Activated naive CD4-positive, alpha-beta T cell treated with anti-CD3 and anti-CD28 coated beads, Interleukin-2, amount 50 U/mL, for 24 hours (primary cell): ENCODE results near the gene NCAN.
A peak's percentile ranks its signal among the peaks of the same experiment; 100 is the strongest.
"Not testable (repeated sequence)": the region's sequence is repeated elsewhere in the genome, so short reads cannot be mapped to it uniquely, and the experiment has no call there.

Experiments
- H3K27ac Mint-ChIP-seq: one replicate; pipeline ENCODE4 v1.8.0; 2021; ENCODE audit warnings: mild to moderate bottlenecking, mixed read lengths
- H3K27me3 Mint-ChIP-seq: one replicate; pipeline ENCODE4 v1.8.0; 2021; ENCODE audit warnings: mixed read lengths
- H3K36me3 Mint-ChIP-seq: one replicate; pipeline ENCODE4 v1.8.0; 2021; ENCODE audit warnings: mixed read lengths
- H3K4me1 Mint-ChIP-seq: one replicate; pipeline ENCODE4 v1.8.0; 2021; ENCODE audit warnings: mixed read lengths
- H3K4me3 Mint-ChIP-seq: one replicate; pipeline ENCODE4 v1.8.0; 2021; ENCODE audit warnings: mild to moderate bottlenecking, mixed read lengths
- H3K9me3 Mint-ChIP-seq: one replicate; pipeline ENCODE4 v1.8.0; 2021; ENCODE audit warnings: mixed read lengths

NCAN gene

GRCh38 chr19:19207637-19208572 is 3.9 kb upstream of the NCAN start:
- Mint-ChIP-seq H3K36me3 (no peaks in the 10 kb centered on the region), H3K4me3 (no peak overlapping the region), H3K27me3 (peaks cover 12% of the 10 kb centered on the region), H3K9me3 (no peaks in the 10 kb centered on the region), H3K27ac (no peak overlapping the region), H3K4me1 (peaks cover 23% of the 10 kb centered on the region)

GRCh38 chr19:19209372-19209771 is 2.4 kb upstream of the NCAN start:
- Mint-ChIP-seq H3K36me3 (no peaks in the 10 kb centered on the region), H3K4me3 (no peak overlapping the region), H3K9me3 (no peaks in the 10 kb centered on the region), H3K27me3 (peaks cover 25% of the 10 kb centered on the region), H3K27ac (no peak overlapping the region), H3K4me1 (peaks cover 21% of the 10 kb centered on the region)

GRCh38 chr19:19212916-19213315 is 1.2 kb downstream of the NCAN start:
- H3K36me3 Mint-ChIP-seq, result no peaks in the 10 kb centered on the region
- H3K27ac Mint-ChIP-seq, result no peak overlapping the region
- no peak overlapping the region for H3K4me3 Mint-ChIP-seq
- peaks cover 7% of the 10 kb centered on the region for H3K4me1 Mint-ChIP-seq
- no peaks in the 10 kb centered on the region for H3K9me3 Mint-ChIP-seq
- peaks cover 37% of the 10 kb centered on the region for H3K27me3 Mint-ChIP-seq

GRCh38 chr19:19213426-19214158 is 1.8 kb downstream of the NCAN start:
- Mint-ChIP-seq H3K27me3 (peaks cover 37% of the 10 kb centered on the region), H3K4me3 (no peak overlapping the region), H3K27ac (no peak overlapping the region), H3K4me1 (peaks cover 7% of the 10 kb centered on the region), H3K9me3 (no peaks in the 10 kb centered on the region), H3K36me3 (no peaks in the 10 kb centered on the region)

GRCh38 chr19:19214159-19214490 is 2.4 kb downstream of the NCAN start:
- H3K9me3 Mint-ChIP-seq, result no peaks in the 10 kb centered on the region
- H3K27me3 Mint-ChIP-seq, result peaks cover 37% of the 10 kb centered on the region
- H3K36me3 Mint-ChIP-seq, result no peaks in the 10 kb centered on the region
- peaks cover 7% of the 10 kb centered on the region for H3K4me1 Mint-ChIP-seq
- H3K27ac Mint-ChIP-seq, result no peak overlapping the region
- H3K4me3 Mint-ChIP-seq, result no peak overlapping the region

GRCh38 chr19:19214892-19215291 is 3.1 kb downstream of the NCAN start:
- Mint-ChIP-seq H3K9me3 (no peaks in the 10 kb centered on the region), H3K36me3 (no peaks in the 10 kb centered on the region), H3K27ac (no peak overlapping the region), H3K4me1 (peaks cover 7% of the 10 kb centered on the region), H3K27me3 (peaks cover 35% of the 10 kb centered on the region), H3K4me3 (no peak overlapping the region)

- Mint-ChIP-seq H3K36me3 (no peaks in the 10 kb centered on the region), H3K9me3 (no peaks in the 10 kb centered on the region), H3K4me3 (no peak overlapping the region), H3K4me1 (peaks cover 7% of the 10 kb centered on the region), H3K27me3 (peaks cover 33% of the 10 kb centered on the region), H3K27ac (no peak overlapping the region)
Observed at GRCh38 chr19:19215792-19216191, 4.0 kb downstream of the NCAN start.

GRCh38 chr19:19217099-19217498 is 5.3 kb downstream of the NCAN start:
- H3K27ac Mint-ChIP-seq, result no peak overlapping the region
- no peak overlapping the region for H3K4me3 Mint-ChIP-seq
- H3K9me3 Mint-ChIP-seq, result no peaks in the 10 kb centered on the region
- peaks cover 7% of the 10 kb centered on the region for H3K4me1 Mint-ChIP-seq
- no peaks in the 10 kb centered on the region for H3K36me3 Mint-ChIP-seq
- H3K27me3 Mint-ChIP-seq, result peaks cover 27% of the 10 kb centered on the region

GRCh38 chr19:19218911-19219310 is 7.2 kb downstream of the NCAN start:
- Mint-ChIP-seq H3K27me3 (peaks cover 17% of the 10 kb centered on the region), H3K9me3 (no peaks in the 10 kb centered on the region), H3K27ac (no peak overlapping the region), H3K36me3 (no peaks in the 10 kb centered on the region), H3K4me3 (no peak overlapping the region), H3K4me1 (peaks cover 4% of the 10 kb centered on the region)

- not testable (repeated sequence) for H3K27me3 Mint-ChIP-seq, H3K9me3 Mint-ChIP-seq, H3K27ac Mint-ChIP-seq, H3K4me1 Mint-ChIP-seq, H3K4me3 Mint-ChIP-seq, H3K36me3 Mint-ChIP-seq
Observed at GRCh38 chr19:19221000-19221399, 9.2 kb downstream of the NCAN start.

- no peak overlapping the region for H3K27ac Mint-ChIP-seq
- no peaks in the 10 kb centered on the region for H3K36me3 Mint-ChIP-seq
- H3K27me3 Mint-ChIP-seq, result peaks cover 3% of the 10 kb centered on the region
Observed at GRCh38 chr19:19223060-19223459, 11.3 kb downstream of the NCAN start.

GRCh38 chr19:19223636-19224035 is 11.9 kb downstream of the NCAN start:
- H3K4me1 Mint-ChIP-seq, result peaks cover 4% of the 10 kb centered on the region
- peaks cover 4% of the 10 kb centered on the region for H3K27me3 Mint-ChIP-seq
- no peak overlapping the region for H3K4me3 Mint-ChIP-seq
- H3K36me3 Mint-ChIP-seq, result no peaks in the 10 kb centered on the region
- no peaks in the 10 kb centered on the region for H3K9me3 Mint-ChIP-seq
- no peak overlapping the region for H3K27ac Mint-ChIP-seq

More at GRCh38 chr19:19223060-19223459, 11.3 kb downstream of the NCAN start:
- H3K9me3 Mint-ChIP-seq, result no peaks in the 10 kb centered on the region
- H3K4me3 Mint-ChIP-seq, result no peak overlapping the region
- H3K4me1 Mint-ChIP-seq, result peaks cover 4% of the 10 kb centered on the region

- Mint-ChIP-seq H3K27ac (no peak overlapping the region), H3K27me3 (peaks cover 5% of the 10 kb centered on the region), H3K4me3 (peak overlapping the region; percentile 42), H3K36me3 (no peaks in the 10 kb centered on the region), H3K9me3 (no peaks in the 10 kb centered on the region), H3K4me1 (peaks cover 4% of the 10 kb centered on the region)
Observed at GRCh38 chr19:19224150-19224851, 12.5 kb downstream of the NCAN start.

GRCh38 chr19:19224852-19225494 is 13.2 kb downstream of the NCAN start:
- Mint-ChIP-seq H3K27ac (no peak overlapping the region), H3K36me3 (no peaks in the 10 kb centered on the region), H3K4me1 (peaks cover 4% of the 10 kb centered on the region), H3K9me3 (no peaks in the 10 kb centered on the region), H3K27me3 (peaks cover 5% of the 10 kb centered on the region), H3K4me3 (peak overlapping the region; percentile 74)

- no peaks in the 10 kb centered on the region for H3K36me3 Mint-ChIP-seq
- H3K4me3 Mint-ChIP-seq, result no peak overlapping the region
- no peaks in the 10 kb centered on the region for H3K9me3 Mint-ChIP-seq
- H3K27ac Mint-ChIP-seq, result no peak overlapping the region
- peaks cover 5% of the 10 kb centered on the region for H3K27me3 Mint-ChIP-seq
- H3K4me1 Mint-ChIP-seq, result peaks cover 4% of the 10 kb centered on the region
Observed at GRCh38 chr19:19226204-19226603, 14.4 kb downstream of the NCAN start.
